PC-3 (cell line): Measurements from ENCODE around the gene KCNK2.

ENCODE experiments used
- EZH2 ChIP-seq: fragments of 300-600 bp; sonication (generic); IDR thresholded peaks from one replicate; pipeline ENCODE4 v1.6.1; 2017; ENCODE audit warnings: antibody characterized with exemption, mild to moderate bottlenecking, low read length; ENCODE audit not compliant: unreplicated experiment
- EZH2phosphoT487 ChIP-seq: fragments of 300-600 bp; sonication (generic); IDR thresholded peaks from 2 replicates; pipeline ENCODE4 v1.6.1; 2018; ENCODE audit warnings: mild to moderate bottlenecking, antibody characterized with exemption, low read length, borderline replicate concordance
- TF ChIP-seq, protein P1 (sequence below): fragments of 300-600 bp; sonication (generic); conservative IDR thresholded peaks from 2 replicates; pipeline ENCODE4 v1.5.1; 2017; ENCODE audit warnings: antibody characterized with exemption, low read depth, mild to moderate bottlenecking, low read length

- TF ChIP-seq, protein P1, sequence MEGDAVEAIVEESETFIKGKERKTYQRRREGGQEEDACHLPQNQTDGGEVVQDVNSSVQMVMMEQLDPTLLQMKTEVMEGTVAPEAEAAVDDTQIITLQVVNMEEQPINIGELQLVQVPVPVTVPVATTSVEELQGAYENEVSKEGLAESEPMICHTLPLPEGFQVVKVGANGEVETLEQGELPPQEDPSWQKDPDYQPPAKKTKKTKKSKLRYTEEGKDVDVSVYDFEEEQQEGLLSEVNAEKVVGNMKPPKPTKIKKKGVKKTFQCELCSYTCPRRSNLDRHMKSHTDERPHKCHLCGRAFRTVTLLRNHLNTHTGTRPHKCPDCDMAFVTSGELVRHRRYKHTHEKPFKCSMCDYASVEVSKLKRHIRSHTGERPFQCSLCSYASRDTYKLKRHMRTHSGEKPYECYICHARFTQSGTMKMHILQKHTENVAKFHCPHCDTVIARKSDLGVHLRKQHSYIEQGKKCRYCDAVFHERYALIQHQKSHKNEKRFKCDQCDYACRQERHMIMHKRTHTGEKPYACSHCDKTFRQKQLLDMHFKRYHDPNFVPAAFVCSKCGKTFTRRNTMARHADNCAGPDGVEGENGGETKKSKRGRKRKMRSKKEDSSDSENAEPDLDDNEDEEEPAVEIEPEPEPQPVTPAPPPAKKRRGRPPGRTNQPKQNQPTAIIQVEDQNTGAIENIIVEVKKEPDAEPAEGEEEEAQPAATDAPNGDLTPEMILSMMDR: no peak
- TF ChIP-seq EZH2phosphoT487: no peak
- no peak for TF ChIP-seq EZH2
These were observed 200.0 kb downstream of the KCNK2 start for GRCh38 chr1:215282557-215282956.
